ENCODE results near the gene GPATCH3. TPM values are rescaled to one million over a fixed set of nuclear protein-coding genes. Genes with fewer than 3 reads are reported as not detected.
"Not testable (repeated sequence)": the region's sequence is repeated elsewhere in the genome, so short reads cannot be mapped to it uniquely, and the experiment has no call there.

Gene GPATCH3
- total RNA-seq, 1 donor from 2014 or later: 12.1 TPM

- TF ChIP-seq, protein P1, sequence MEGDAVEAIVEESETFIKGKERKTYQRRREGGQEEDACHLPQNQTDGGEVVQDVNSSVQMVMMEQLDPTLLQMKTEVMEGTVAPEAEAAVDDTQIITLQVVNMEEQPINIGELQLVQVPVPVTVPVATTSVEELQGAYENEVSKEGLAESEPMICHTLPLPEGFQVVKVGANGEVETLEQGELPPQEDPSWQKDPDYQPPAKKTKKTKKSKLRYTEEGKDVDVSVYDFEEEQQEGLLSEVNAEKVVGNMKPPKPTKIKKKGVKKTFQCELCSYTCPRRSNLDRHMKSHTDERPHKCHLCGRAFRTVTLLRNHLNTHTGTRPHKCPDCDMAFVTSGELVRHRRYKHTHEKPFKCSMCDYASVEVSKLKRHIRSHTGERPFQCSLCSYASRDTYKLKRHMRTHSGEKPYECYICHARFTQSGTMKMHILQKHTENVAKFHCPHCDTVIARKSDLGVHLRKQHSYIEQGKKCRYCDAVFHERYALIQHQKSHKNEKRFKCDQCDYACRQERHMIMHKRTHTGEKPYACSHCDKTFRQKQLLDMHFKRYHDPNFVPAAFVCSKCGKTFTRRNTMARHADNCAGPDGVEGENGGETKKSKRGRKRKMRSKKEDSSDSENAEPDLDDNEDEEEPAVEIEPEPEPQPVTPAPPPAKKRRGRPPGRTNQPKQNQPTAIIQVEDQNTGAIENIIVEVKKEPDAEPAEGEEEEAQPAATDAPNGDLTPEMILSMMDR (IDR thresholded peaks at IDR 0.05; ENCODE audit: insufficient read depth, low read length, poor library complexity, severe bottlenecking): peak; percentile 50
- no peak overlapping the region for H3K4me3 ChIP-seq (ENCODE audit: low read depth, low read length)
- DNase-seq (ENCODE audit: low read depth): no peak
- no peaks in the 10 kb centered on the region for H3K27me3 ChIP-seq (ENCODE audit: control insufficient read depth, insufficient read depth, low read length)
- peaks cover 6% of the 10 kb centered on the region for H3K36me3 ChIP-seq (ENCODE audit: control insufficient read depth, insufficient read depth, low read length)
These were observed 13.1 kb downstream of the GPATCH3 start for GRCh38 chr1:26887125-26887524.

- H3K4me3 ChIP-seq (ENCODE audit: low read depth, low read length): no peak overlapping the region
- peaks cover 6% of the 10 kb centered on the region for H3K36me3 ChIP-seq (ENCODE audit: control insufficient read depth, insufficient read depth, low read length)
These were observed 17.4 kb downstream of the GPATCH3 start for GRCh38 chr1:26882696-26883463.

GRCh38 chr1:26881611-26882010 lies 18.7 kb downstream of the GPATCH3 start:
- H3K4me3 ChIP-seq (ENCODE audit: low read depth, low read length); DNase-seq (ENCODE audit: low read depth); H3K27me3 ChIP-seq (ENCODE audit: control insufficient read depth, insufficient read depth, low read length); H3K36me3 ChIP-seq (ENCODE audit: control insufficient read depth, insufficient read depth, low read length): not testable (repeated sequence)

More at GRCh38 chr1:26882696-26883463, 17.4 kb downstream of the GPATCH3 start:
- DNase-seq (ENCODE audit: low read depth): no peak
- TF ChIP-seq, protein P1 (IDR thresholded peaks at IDR 0.05; ENCODE audit: insufficient read depth, low read length, poor library complexity, severe bottlenecking): no peak
- H3K27me3 ChIP-seq (ENCODE audit: control insufficient read depth, insufficient read depth, low read length): no peaks in the 10 kb centered on the region

GRCh38 chr1:26879793-26880192 lies 20.5 kb downstream of the GPATCH3 start:
- Histone ChIP-seq H3K27me3 (ENCODE audit: control insufficient read depth, insufficient read depth, low read length) (no peaks in the 10 kb centered on the region), H3K36me3 (ENCODE audit: control insufficient read depth, insufficient read depth, low read length) (peaks cover 10% of the 10 kb centered on the region), H3K4me3 (ENCODE audit: low read depth, low read length) (no peak overlapping the region)
- TF ChIP-seq, protein P1 (IDR thresholded peaks at IDR 0.05; ENCODE audit: insufficient read depth, low read length, poor library complexity, severe bottlenecking): no peak
- DNase-seq (ENCODE audit: low read depth): no peak

GRCh38 chr1:26877326-26877725 lies 22.9 kb downstream of the GPATCH3 start:
- no peak for DNase-seq (ENCODE audit: low read depth)
- Histone ChIP-seq H3K27me3 (ENCODE audit: control insufficient read depth, insufficient read depth, low read length) (no peaks in the 10 kb centered on the region), H3K4me3 (ENCODE audit: low read depth, low read length) (no peak overlapping the region), H3K36me3 (ENCODE audit: control insufficient read depth, insufficient read depth, low read length) (peaks cover 5% of the 10 kb centered on the region)
- TF ChIP-seq, protein P1 (IDR thresholded peaks at IDR 0.05; ENCODE audit: insufficient read depth, low read length, poor library complexity, severe bottlenecking): no peak

DNA sequence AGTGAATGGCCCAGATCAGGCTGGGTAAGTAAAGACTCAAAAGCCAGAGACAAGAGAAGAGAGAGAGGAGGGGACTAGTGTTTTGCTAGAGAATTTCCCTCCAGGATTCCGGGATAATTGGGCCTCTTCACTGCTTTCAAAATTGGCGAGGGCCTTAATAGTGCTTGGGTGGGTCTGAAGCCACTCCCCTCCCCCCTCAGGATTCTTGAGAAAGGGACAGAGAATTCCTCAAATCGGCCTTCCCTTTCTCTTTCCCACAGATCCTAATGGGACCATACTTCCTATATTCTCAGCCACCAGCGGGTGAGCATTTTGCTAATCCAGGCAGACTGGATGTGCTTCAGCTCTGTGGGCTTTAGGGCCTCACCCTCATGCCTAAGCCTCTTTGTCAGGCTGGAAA lies 25.4 kb downstream of the GPATCH3 start:
- Histone ChIP-seq H3K36me3 (ENCODE audit: control insufficient read depth, insufficient read depth, low read length) (peaks cover 3% of the 10 kb centered on the region), H3K4me3 (ENCODE audit: low read depth, low read length) (no peak overlapping the region), H3K27me3 (ENCODE audit: control insufficient read depth, insufficient read depth, low read length) (no peaks in the 10 kb centered on the region)
- no peak for DNase-seq (ENCODE audit: low read depth)
- TF ChIP-seq, protein P1 (IDR thresholded peaks at IDR 0.05; ENCODE audit: insufficient read depth, low read length, poor library complexity, severe bottlenecking): no peak

- not testable (repeated sequence) for DNase-seq (ENCODE audit: low read depth); H3K36me3 ChIP-seq (ENCODE audit: control insufficient read depth, insufficient read depth, low read length); H3K27me3 ChIP-seq (ENCODE audit: control insufficient read depth, insufficient read depth, low read length); H3K4me3 ChIP-seq (ENCODE audit: low read depth, low read length)
These were observed 27.2 kb downstream of the GPATCH3 start for GRCh38 chr1:26873097-26873496.
